GM23338 (cell line): Measurements from ENCODE around the gene SEMA4F. TPM values are rescaled to one million over a fixed set of nuclear protein-coding genes. Genes with fewer than 3 reads are reported as not detected.

Source experiments
- ATAC-seq: fragments of 200-7000 bp; cut with Tn5 transposase; 3 replicates; pipeline ENCODE4 v1.9.1; 2020
- DNase-seq: peaks from one replicate; pipeline ENCODE4 v3.0.0-alpha.2; 2015; ENCODE audit warnings: low spot score
- H2AFZ ChIP-seq: fragments of 200-600 bp; sonication (generic); 2 replicates; pipeline ENCODE4 v1.8.0; 2016; ENCODE audit warnings: antibody characterized with exemption, mild to moderate bottlenecking, moderate library complexity
- H3F3A ChIP-seq: fragments of 200-600 bp; sonication (generic); replicated peaks from 2 replicates; pipeline ENCODE4 v1.8.0; 2017; ENCODE audit warnings: antibody characterized with exemption, mixed run types, low read depth
- H3K27ac ChIP-seq: fragments of 200-600 bp; sonication (generic); 2 replicates; pipeline ENCODE4 v1.6.1; 2016; ENCODE audit warnings: low read depth
- H3K27me3 ChIP-seq: fragments of 200-600 bp; sonication (generic); 2 replicates; pipeline ENCODE4 v1.8.0; 2016; ENCODE audit warnings: mild to moderate bottlenecking, mixed run types, moderate library complexity; ENCODE audit not compliant: insufficient read depth
- H3K36me3 ChIP-seq: fragments of 200-600 bp; sonication (generic); 2 replicates; pipeline ENCODE4 v1.8.0; 2016; ENCODE audit warnings: mild to moderate bottlenecking; ENCODE audit not compliant: insufficient read depth
- H3K4me1 ChIP-seq: fragments of 200-600 bp; sonication (generic); 2 replicates; pipeline ENCODE4 v1.8.0; 2016; ENCODE audit warnings: mild to moderate bottlenecking, moderate library complexity; ENCODE audit not compliant: insufficient read depth
- H3K4me2 ChIP-seq: fragments of 200-600 bp; sonication (generic); 2 replicates; pipeline ENCODE4 v1.7.1; 2017; ENCODE audit warnings: mixed run types
- H3K4me3 ChIP-seq: fragments of 200-600 bp; sonication (generic); 2 replicates; pipeline ENCODE4 v1.6.1; 2016; ENCODE audit warnings: mixed run types
- H3K79me2 ChIP-seq: fragments of 200-600 bp; sonication (generic); replicated peaks from 2 replicates; pipeline ENCODE4 v1.8.0; 2017; ENCODE audit warnings: mild to moderate bottlenecking; ENCODE audit not compliant: insufficient read depth
- H3K9me2 ChIP-seq: fragments of 200-600 bp; sonication (generic); 2 replicates; pipeline ENCODE4 v1.8.0; 2017; ENCODE audit not compliant: insufficient read depth
- H4K20me1 ChIP-seq: fragments of 200-600 bp; sonication (generic); replicated peaks from 2 replicates; pipeline ENCODE4 v1.8.0; 2017; ENCODE audit warnings: mild to moderate bottlenecking; ENCODE audit not compliant: insufficient read depth
- H3K27ac Mint-ChIP-seq: 2 replicates; pipeline ENCODE4 v1.8.0; 2020; ENCODE audit warnings: inconsistent platforms, mild to moderate bottlenecking, moderate library complexity, mixed read lengths
- H3K27me3 Mint-ChIP-seq: 3 replicates; pipeline ENCODE4 v1.8.0; 2022; ENCODE audit warnings: low read depth, mild to moderate bottlenecking, moderate library complexity, mixed read lengths, inconsistent platforms; ENCODE audit not compliant: insufficient read depth, poor library complexity
- H3K36me3 Mint-ChIP-seq: 3 replicates; pipeline ENCODE4 v1.8.0; 2021; ENCODE audit warnings: low read depth, mild to moderate bottlenecking, inconsistent platforms, moderate library complexity, mixed read lengths
- H3K4me1 Mint-ChIP-seq: 3 replicates; pipeline ENCODE4 v1.8.0; 2020; ENCODE audit warnings: mild to moderate bottlenecking, inconsistent platforms, mixed read lengths
- H3K4me3 Mint-ChIP-seq: 3 replicates; pipeline ENCODE4 v1.8.0; 2021; ENCODE audit warnings: moderate library complexity, mild to moderate bottlenecking, inconsistent platforms, mixed read lengths
- H3K9me3 Mint-ChIP-seq: 3 replicates; pipeline ENCODE4 v1.8.0; 2020; ENCODE audit warnings: moderate library complexity, mild to moderate bottlenecking, inconsistent platforms, mixed read lengths
- CTCF ChIP-seq, 2 experiments: fragments of 200-600 bp in 1 of 2; sonication (generic) in 1 of 2; conservative IDR thresholded peaks; 2 replicates each; pipeline versions ENCODE4 v1.5.1 to v1.6.1; 2016 to 2017; ENCODE audit warnings: antibody characterized with exemption in 2 of 2, low read depth in 2 of 2, mild to moderate bottlenecking in 2 of 2, moderate library complexity in 1 of 2
- ETS1 ChIP-seq: IDR thresholded peaks from 2 replicates; pipeline ENCODE4 v1.6.1; 2016; ENCODE audit warnings: antibody characterized with exemption
- EZH2 ChIP-seq: fragments of 200-600 bp; sonication (generic); IDR thresholded peaks from one replicate; pipeline ENCODE4 v1.8.0; 2017; ENCODE audit warnings: antibody characterized with exemption, mild to moderate bottlenecking, low read depth; ENCODE audit not compliant: unreplicated experiment
- POLR2AphosphoS5 ChIP-seq: IDR thresholded peaks from 2 replicates; pipeline ENCODE4 v1.6.1; 2016; ENCODE audit warnings: antibody characterized with exemption, low read depth
- REST ChIP-seq: IDR thresholded peaks from one replicate; pipeline ENCODE4 v1.6.1; 2018; ENCODE audit warnings: antibody characterized with exemption; ENCODE audit not compliant: unreplicated experiment
- ZNF114 ChIP-seq: fragments of 250-450 bp; sonication (Bioruptor Pico); IDR thresholded peaks from 2 replicates; pipeline ENCODE4 v1.5.0; 2020; ENCODE audit warnings: mild to moderate bottlenecking, moderate library complexity
- ZNF331 ChIP-seq: fragments of 250-450 bp; sonication (Bioruptor Pico); IDR thresholded peaks from 2 replicates; pipeline ENCODE4 v1.5.0; 2020; ENCODE audit warnings: low read depth, mild to moderate bottlenecking, moderate library complexity
- ZNF462 ChIP-seq: fragments of 250-450 bp; sonication (Bioruptor Pico); IDR thresholded peaks from 2 replicates; pipeline ENCODE4 v1.5.0; 2020; ENCODE audit warnings: mild to moderate bottlenecking, moderate library complexity
- polyA plus RNA-seq: library from polyadenylated mRNA; unstranded; fragments of >200 nt; fragmentation: Nextera tagmentation; extraction: Ambion mirVana; gene quantifications from 2 replicates; pipeline ENCODE4 v1.2.1, GENCODE V29; 2016
- total RNA-seq: library from RNA; depleted of rRNA; stranded (reverse); fragments of >200 nt; shearing (Covaris generic); gene quantifications from 2 replicates; pipeline ENCODE4 v1.2.3, GENCODE V29; 2014

The SEMA4F gene
- total and polyA plus RNA-seq, 2 experiments from 2014 or later: 2.2 to 3.2 TPM

- no peak for TF ChIP-seq ETS1
- no peak for TF ChIP-seq REST
Measured at GRCh38 chr2:74639550-74639949, 14.5 kb upstream of the SEMA4F start (continued).

GRCh38 chr2:74645344-74645743, 8.7 kb upstream of the SEMA4F start:
- no peak overlapping the region for H3K4me3 Mint-ChIP-seq
- Histone ChIP-seq H3K27me3 (peaks cover 18% of the 10 kb centered on the region), H3K79me2 (no peaks in the 10 kb centered on the region), H3K9me2 (no peaks in the 10 kb centered on the region), H2AFZ (no peak overlapping the region), H3K4me2 (no peak overlapping the region), H3K4me1 (peaks cover 24% of the 10 kb centered on the region), H3K36me3 (no peaks in the 10 kb centered on the region), H3K4me3 (no peak overlapping the region), H3K27ac (no peak overlapping the region), H3F3A (peaks cover 5% of the 10 kb centered on the region; the same call in 1 of the 2 replicates), H4K20me1 (no peaks in the 10 kb centered on the region)
- no peak for ATAC-seq
- no peak overlapping the region for H3K27ac Mint-ChIP-seq
- H3K36me3 Mint-ChIP-seq: no peaks in the 10 kb centered on the region
- peaks cover 17% of the 10 kb centered on the region for H3K4me1 Mint-ChIP-seq
- H3K27me3 Mint-ChIP-seq: peaks cover 9% of the 10 kb centered on the region
- H3K9me3 Mint-ChIP-seq: no peaks in the 10 kb centered on the region
- DNase-seq: no peak
- TF ChIP-seq EZH2 (no peak), ZNF114 (no peak), CTCF (conservative IDR thresholded peaks at IDR 0.05; ENCODE audit: low read depth in 2 of 2) (no peak), ZNF331 (CRISPR knock-in tag) (no peak), REST (no peak), POLR2AphosphoS5 (no peak), ZNF462 (CRISPR knock-in tag) (no peak)
